HG03558 (cell line): ENCODE data around the gene COQ4.

Experiments
- ATAC-seq: cut with Tn5 transposase; IDR thresholded peaks from one replicate; pipeline ENCODE4 v1.9.1; 2021; ENCODE audit warnings: moderate number of reproducible peaks; ENCODE audit not compliant: unreplicated experiment; ENCODE audit errors: extremely low read depth

COQ4 gene

GRCh38 chr9:128370752-128371629 is 48.4 kb downstream of the COQ4 start, which contains the start of gene URM1:
URM1 (plus strand) TSS chr9:128371374; CDS start chr9:128371381, 7 bp downstream.
- peak; percentile 61 for ATAC-seq

- ATAC-seq = no peak
These were observed 49.0 kb downstream of the COQ4 start for GRCh38 chr9:128371630-128372117.

GRCh38 chr9:128372188-128372641 is 49.6 kb downstream of the COQ4 start:
- ATAC-seq = no peak

GRCh38 chr9:128372784-128373183 is 50.1 kb downstream of the COQ4 start:
- no peak for ATAC-seq

GRCh38 chr9:128374221-128374675 is 51.6 kb downstream of the COQ4 start:
- ATAC-seq = no peak

GRCh38 chr9:128375865-128376264 is 53.2 kb downstream of the COQ4 start:
- no peak for ATAC-seq

GRCh38 chr9:128382261-128382660 is 59.6 kb downstream of the COQ4 start:
- no peak for ATAC-seq

- ATAC-seq = no peak
These were observed 60.5 kb downstream of the COQ4 start for GRCh38 chr9:128383007-128383753.
